Measurements from ENCODE around the gene STARD5.

STARD5 gene

GRCh38 chr15:81308260-81308659, 15.7 kb downstream of the STARD5 start:
- Histone ChIP-seq H3K36me3 (ENCODE audit: insufficient read depth, low read length) (peaks cover 99% of the 10 kb centered on the region), H3K9me3 (ENCODE audit: insufficient read depth, low read length, severe bottlenecking) (no peaks in the 10 kb centered on the region), H3K4me1 (ENCODE audit: insufficient read depth, low read length) (peaks cover 5% of the 10 kb centered on the region), H3K79me2 (ENCODE audit: insufficient read depth, low read length) (0 out of 2 replicates have a peak, but pooled peaks cover 1% of the 10 kb centered on the region), H3K9ac (ENCODE audit: low read depth, low read length) (no peak overlapping the region), H3K4me3 (ENCODE audit: low read depth in 1 of 2, low read length in 2 of 2) (no peak overlapping the region), H3K27me3 (ENCODE audit: insufficient read depth, low read length, poor library complexity) (no peaks in the 10 kb centered on the region), H3K4me2 (ENCODE audit: insufficient read depth, low read length) (no peak overlapping the region), H4K20me1 (ENCODE audit: insufficient read depth, low read length) (peaks cover 5% of the 10 kb centered on the region), H2AFZ (ENCODE audit: low read depth, low read length) (no peak overlapping the region), H3K27ac (ENCODE audit: low read length) (no peak overlapping the region)
- no peak for TF ChIP-seq CTCF (IDR thresholded peaks at IDR 0.05; ENCODE audit: borderline replicate concordance, extremely low read depth, low read length, poor library complexity, severe bottlenecking)
- TF ChIP-seq EZH2 (IDR thresholded peaks at IDR 0.05; ENCODE audit: borderline replicate concordance, low read depth, low read length, severe bottlenecking), result no peak
- DNase-seq (no peak), ATAC-seq (ENCODE audit: insufficient read depth, low read depth) (no peak)

GRCh38 chr15:81304226-81304625, 19.7 kb downstream of the STARD5 start:
- TF ChIP-seq CTCF (IDR thresholded peaks at IDR 0.05; ENCODE audit: borderline replicate concordance, extremely low read depth, low read length, poor library complexity, severe bottlenecking) (no peak), EZH2 (IDR thresholded peaks at IDR 0.05; ENCODE audit: borderline replicate concordance, low read depth, low read length, severe bottlenecking) (no peak)
- H2AFZ ChIP-seq (ENCODE audit: low read depth, low read length), result no peak overlapping the region
- no peak overlapping the region for H3K4me2 ChIP-seq (ENCODE audit: insufficient read depth, low read length)
- peaks cover 7% of the 10 kb centered on the region for H4K20me1 ChIP-seq (ENCODE audit: insufficient read depth, low read length)
- no peak overlapping the region for H3K4me3 ChIP-seq (ENCODE audit: low read depth in 1 of 2, low read length in 2 of 2)
- H3K4me1 ChIP-seq (ENCODE audit: insufficient read depth, low read length), result peaks cover 45% of the 10 kb centered on the region
- peak overlapping the region; percentile 24; the same call in 1 of the 2 replicates for H3K27ac ChIP-seq (ENCODE audit: low read length)
- no peak overlapping the region for H3K9ac ChIP-seq (ENCODE audit: low read depth, low read length)
- no peaks in the 10 kb centered on the region for H3K27me3 ChIP-seq (ENCODE audit: insufficient read depth, low read length, poor library complexity)
- ATAC-seq (ENCODE audit: insufficient read depth, low read depth), result no peak
- no peaks in the 10 kb centered on the region for H3K9me3 ChIP-seq (ENCODE audit: insufficient read depth, low read length, severe bottlenecking)
- no peak for DNase-seq
- H3K36me3 ChIP-seq (ENCODE audit: insufficient read depth, low read length), result peaks cover 98% of the 10 kb centered on the region
- H3K79me2 ChIP-seq (ENCODE audit: insufficient read depth, low read length), result peaks cover 31% of the 10 kb centered on the region

GRCh38 chr15:81303244-81304225, 20.4 kb downstream of the STARD5 start:
- peaks cover 52% of the 10 kb centered on the region for H3K4me1 ChIP-seq (ENCODE audit: insufficient read depth, low read length)

More at GRCh38 chr15:81303244-81304225, 20.4 kb downstream of the STARD5 start:
- no peak overlapping the region for H2AFZ ChIP-seq (ENCODE audit: low read depth, low read length)
- no peak for TF ChIP-seq CTCF (IDR thresholded peaks at IDR 0.05; ENCODE audit: borderline replicate concordance, extremely low read depth, low read length, poor library complexity, severe bottlenecking)
- no peak for TF ChIP-seq EZH2 (IDR thresholded peaks at IDR 0.05; ENCODE audit: borderline replicate concordance, low read depth, low read length, severe bottlenecking)
- no peaks in the 10 kb centered on the region for H3K27me3 ChIP-seq (ENCODE audit: insufficient read depth, low read length, poor library complexity)
- H3K9me3 ChIP-seq (ENCODE audit: insufficient read depth, low read length, severe bottlenecking), result no peaks in the 10 kb centered on the region
- no peak for ATAC-seq (ENCODE audit: insufficient read depth, low read depth)
- H4K20me1 ChIP-seq (ENCODE audit: insufficient read depth, low read length), result peaks cover 7% of the 10 kb centered on the region
- H3K4me3 ChIP-seq (ENCODE audit: low read depth in 1 of 2, low read length in 2 of 2), result no peak overlapping the region
- H3K9ac ChIP-seq (ENCODE audit: low read depth, low read length), result no peak overlapping the region
- H3K79me2 ChIP-seq (ENCODE audit: insufficient read depth, low read length), result peaks cover 38% of the 10 kb centered on the region
- DNase-seq, result no peak
- H3K27ac ChIP-seq (ENCODE audit: low read length), result no peak overlapping the region
- no peak overlapping the region for H3K4me2 ChIP-seq (ENCODE audit: insufficient read depth, low read length)
- H3K36me3 ChIP-seq (ENCODE audit: insufficient read depth, low read length), result peaks cover 93% of the 10 kb centered on the region

All from DND-41 (cell line).